ENCODE results near the gene SELENOT. TPM values are rescaled to one million over a fixed set of nuclear protein-coding genes. Genes with fewer than 3 reads are reported as not detected.

The SELENOT gene
- total RNA-seq, result 65.6 and 248 TPM in 2 replicates

GRCh38 chr3:150603153-150603979 is at the start of gene SELENOT:
SELENOT (plus strand) TSS chr3:150603321; CDS start chr3:150603363, 42 bp downstream.

Other genes with a start within 250 kb of the SELENOT start
- 17.6 and 26.3 TPM in 2 replicates for gene TSC22D2, start 195.0 kb upstream of the SELENOT start, total RNA-seq
- 203 and 212 TPM in 2 replicates for gene SERP1, start 56.8 kb upstream of the SELENOT start, total RNA-seq
- gene EIF2A, start 56.5 kb upstream of the SELENOT start, total RNA-seq, result 177 and 229 TPM in 2 replicates
- gene ERICH6, start 100.6 kb downstream of the SELENOT start, total RNA-seq, result 0.33 and 0.39 TPM in 2 replicates
- gene SIAH2, start 159.8 kb downstream of the SELENOT start, total RNA-seq, result 86.0 and 97.5 TPM in 2 replicates

Data from placental epithelial cell (primary cell).